Measurements from ENCODE around the gene PDE2A. TPM values are rescaled to one million over a fixed set of nuclear protein-coding genes. Genes with fewer than 3 reads are reported as not detected.

Gene PDE2A
- total RNA-seq, 1 donor from 2014 or later = 1.4 TPM

GRCh38 chr11:72623052-72623451 is 51.2 kb downstream of the PDE2A start:
- Mint-ChIP-seq H3K27ac (no peak overlapping the region), H3K27me3 (peaks cover 12% of the 10 kb centered on the region), H3K4me1 (peaks cover 23% of the 10 kb centered on the region), H3K4me3 (no peak overlapping the region), H3K9me3 (no peaks in the 10 kb centered on the region), H3K36me3 (ENCODE audit: low read depth) (no peaks in the 10 kb centered on the region)
- intact Hi-C loops (cut with micrococcal nuclease) = no loop called here
- ChIA-PET CTCF (no interaction called here), POLR2A (interaction anchor here (1.3 kb wide), 1 partner anchor 30 kb away, joined by 3 read pairs; no protein-coding TSS in a partner anchor)
- no peak for ATAC-seq (ENCODE audit: low read depth)
- DNase-seq = no peak
- TF ChIP-seq CTCF (IDR thresholded peaks at IDR 0.05) = no peak

- ChIA-PET CTCF (no interaction called here), POLR2A (no interaction called here)
- ATAC-seq (ENCODE audit: low read depth) (no peak), DNase-seq (no peak)
- Mint-ChIP-seq H3K27me3 (peaks cover 12% of the 10 kb centered on the region), H3K36me3 (ENCODE audit: low read depth) (no peaks in the 10 kb centered on the region), H3K9me3 (no peaks in the 10 kb centered on the region), H3K4me1 (peaks cover 23% of the 10 kb centered on the region), H3K4me3 (no peak overlapping the region), H3K27ac (no peak overlapping the region)
- no peak for TF ChIP-seq CTCF (IDR thresholded peaks at IDR 0.05)
- intact Hi-C loops (cut with micrococcal nuclease) = no loop called here
Observed at GRCh38 chr11:72621008-72621610, 53.1 kb downstream of the PDE2A start.

- H3K36me3 Mint-ChIP-seq (ENCODE audit: low read depth) = no peaks in the 10 kb centered on the region
- peaks cover 5% of the 10 kb centered on the region for H3K27me3 Mint-ChIP-seq
- no peak overlapping the region for H3K27ac Mint-ChIP-seq
- ChIA-PET CTCF (no interaction called here), POLR2A (no interaction called here)
- TF ChIP-seq CTCF (IDR thresholded peaks at IDR 0.05) = no peak
- ATAC-seq (ENCODE audit: low read depth) (no peak), DNase-seq (no peak)
- intact Hi-C loops (cut with micrococcal nuclease) = no loop called here
- no peaks in the 10 kb centered on the region for H3K9me3 Mint-ChIP-seq
- H3K4me1 Mint-ChIP-seq = peaks cover 30% of the 10 kb centered on the region
- H3K4me3 Mint-ChIP-seq = no peak overlapping the region
Observed at GRCh38 chr11:72618803-72619202, 55.4 kb downstream of the PDE2A start.

GRCh38 chr11:72617080-72617762 is 57.0 kb downstream of the PDE2A start:
- no peak for TF ChIP-seq CTCF (IDR thresholded peaks at IDR 0.05)
- no peaks in the 10 kb centered on the region for H3K9me3 Mint-ChIP-seq
- peaks cover 5% of the 10 kb centered on the region for H3K27me3 Mint-ChIP-seq
- ChIA-PET CTCF (interaction anchor here (0.6 kb wide), 1 partner anchor 29 kb away, joined by 3 read pairs; no protein-coding TSS in a partner anchor), POLR2A (no interaction called here)
- no peak overlapping the region for H3K4me3 Mint-ChIP-seq
- DNase-seq (no peak), ATAC-seq (ENCODE audit: low read depth) (no peak)
- intact Hi-C loops (cut with micrococcal nuclease) = no loop called here
- H3K27ac Mint-ChIP-seq = no peak overlapping the region
- H3K4me1 Mint-ChIP-seq = peaks cover 36% of the 10 kb centered on the region
- no peaks in the 10 kb centered on the region for H3K36me3 Mint-ChIP-seq (ENCODE audit: low read depth)

- no peak for DNase-seq
- peaks cover 31% of the 10 kb centered on the region for H3K4me1 Mint-ChIP-seq
- H3K9me3 Mint-ChIP-seq = no peaks in the 10 kb centered on the region
- no peak overlapping the region for H3K27ac Mint-ChIP-seq
- ChIA-PET POLR2A (interaction anchor here (0.6 kb wide), 1 partner anchor 66 kb away, joined by 5 read pairs; no protein-coding TSS in a partner anchor), CTCF (no interaction called here)
- peaks cover 5% of the 10 kb centered on the region for H3K27me3 Mint-ChIP-seq
- no peak for ATAC-seq (ENCODE audit: low read depth)
- intact Hi-C loops (cut with micrococcal nuclease) = no loop called here
- no peaks in the 10 kb centered on the region for H3K36me3 Mint-ChIP-seq (ENCODE audit: low read depth)
- no peak for TF ChIP-seq CTCF (IDR thresholded peaks at IDR 0.05)
- no peak overlapping the region for H3K4me3 Mint-ChIP-seq
Observed at GRCh38 chr11:72616655-72617054, 57.6 kb downstream of the PDE2A start.
